UCSD-AML1 (cell line): ENCODE data around the gene ZNF385B.

ENCODE experiments used
- DNase-seq: peaks from one replicate; lab custom pipeline; 2025; ENCODE audit not compliant: unreplicated experiment; lab: John Stamatoyannopoulos, UW

The ZNF385B gene

DNA sequence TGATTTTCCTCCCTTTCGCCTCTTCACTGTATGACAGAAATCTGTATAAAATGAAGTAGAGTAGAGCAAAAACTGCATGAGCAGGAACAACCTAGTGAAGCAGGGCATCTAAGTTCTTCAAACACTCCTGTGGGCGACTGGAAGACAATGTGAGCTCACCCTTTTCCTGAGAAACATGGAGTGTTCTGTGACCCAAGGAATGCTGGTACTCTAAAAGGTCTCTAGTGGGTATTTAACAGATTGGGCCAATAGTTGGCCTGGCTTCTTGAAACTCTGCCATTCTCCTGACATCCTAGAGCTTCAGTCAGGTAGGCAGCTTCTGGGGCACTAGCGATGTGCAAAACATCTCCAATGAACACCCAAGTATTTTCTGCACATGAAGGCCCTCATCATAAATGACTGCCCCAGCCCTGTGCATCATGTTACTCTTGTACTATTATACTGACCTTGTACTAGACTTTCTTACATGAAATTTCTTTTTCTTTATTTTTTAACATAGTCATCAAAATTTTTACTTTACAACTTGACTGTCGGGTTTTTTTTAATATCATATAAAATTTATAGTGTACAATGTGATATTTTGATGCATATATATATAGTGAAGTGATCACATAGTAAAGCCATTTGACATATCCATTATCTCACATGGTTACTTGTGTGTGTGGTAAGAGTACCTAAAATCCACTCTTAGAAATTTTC, 302.2 kb downstream of the ZNF385B start:
- no peak for DNase-seq

GRCh38 chr2:179558010-179558934, 303.1 kb downstream of the ZNF385B start:
- DNase-seq = no peak

- DNase-seq = no peak
Measured at GRCh38 chr2:179556425-179556824, 305.0 kb downstream of the ZNF385B start.

DNA sequence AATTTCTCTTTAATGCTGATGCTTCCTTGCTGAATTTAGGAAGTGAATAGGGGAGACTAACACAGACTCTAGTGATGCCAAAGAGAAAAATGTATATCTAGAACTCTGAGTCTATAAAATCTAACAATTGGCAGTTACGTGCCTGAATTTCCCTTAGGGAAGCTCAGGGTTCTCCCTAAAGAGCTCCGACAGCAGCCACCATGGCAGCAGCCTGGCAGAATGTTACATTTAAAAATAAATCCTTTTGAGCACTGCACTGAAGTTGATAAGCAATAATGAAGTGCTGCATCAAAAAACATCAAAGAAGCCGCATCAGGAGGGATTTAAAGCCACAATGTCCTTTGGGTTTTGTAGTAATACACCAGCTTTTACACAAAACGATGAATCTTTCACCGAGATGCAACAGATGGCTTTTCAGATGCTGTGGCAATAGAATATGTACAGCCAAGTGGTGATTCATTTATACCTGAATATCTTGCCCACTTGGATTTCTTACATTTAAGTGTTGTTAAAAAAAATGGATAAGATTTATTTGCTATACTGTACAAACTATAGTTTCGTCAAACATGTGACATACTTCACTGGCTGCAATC, 305.6 kb downstream of the ZNF385B start:
- DNase-seq = no peak

DNA sequence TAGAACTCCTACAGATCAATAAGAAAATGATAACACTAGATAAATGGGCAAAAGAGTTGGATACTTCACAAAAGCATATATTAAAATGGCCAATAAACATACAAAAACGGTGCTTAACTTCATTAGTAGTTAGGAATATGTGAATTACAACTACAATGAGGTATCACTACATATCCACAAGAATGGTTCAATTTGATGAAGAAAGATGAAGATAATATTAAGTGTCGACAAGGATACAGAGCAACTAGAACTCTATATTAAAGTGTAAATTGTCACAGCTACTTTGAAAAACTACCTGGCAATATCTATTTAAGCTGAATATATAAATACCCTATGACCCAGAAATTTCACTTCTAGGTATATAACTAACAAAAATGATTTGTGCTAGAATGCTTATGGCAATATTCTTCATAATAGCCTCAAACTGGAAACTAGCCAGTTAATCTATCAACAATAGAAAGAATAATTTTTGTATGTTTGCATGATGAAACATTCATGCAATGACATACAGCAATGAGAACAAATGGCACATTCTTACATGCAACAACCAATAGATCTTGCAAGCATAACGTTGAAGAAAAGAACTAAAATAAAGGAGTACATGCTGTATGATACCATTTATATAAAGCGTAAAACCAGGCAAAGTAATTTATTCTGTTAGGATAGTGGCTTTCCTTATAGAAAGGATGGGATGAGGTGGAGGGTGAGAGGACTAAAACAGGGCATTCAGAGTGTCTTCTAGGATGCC, 306.6 kb downstream of the ZNF385B start:
- no peak for DNase-seq

GRCh38 chr2:179553382-179553781, 308.0 kb downstream of the ZNF385B start:
- no peak for DNase-seq

DNA sequence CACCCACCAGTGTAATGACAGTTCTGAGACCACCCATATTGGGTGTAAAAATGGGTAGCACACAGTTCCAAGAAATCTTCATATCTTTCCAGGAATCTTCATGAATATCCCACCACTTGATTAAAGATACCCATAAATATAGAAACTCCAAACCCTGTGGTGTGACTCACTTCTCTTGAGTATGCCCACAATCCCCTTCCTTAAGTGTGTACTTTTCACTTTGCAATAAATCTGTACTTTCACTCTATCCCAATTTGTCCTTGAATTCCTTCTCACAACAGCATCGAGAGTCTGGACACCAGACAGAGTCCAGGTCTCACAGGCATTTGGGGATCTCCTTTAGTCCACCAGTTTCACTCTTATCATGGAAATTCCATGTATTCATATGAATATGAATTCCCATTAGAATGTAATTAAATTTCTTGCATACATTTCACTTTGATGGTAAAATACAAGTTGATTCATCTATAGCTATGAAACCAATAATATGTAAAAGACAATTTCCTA, 309.8 kb downstream of the ZNF385B start:
- DNase-seq = no peak

- no peak for DNase-seq
Measured at GRCh38 chr2:179550849-179551248, 310.6 kb downstream of the ZNF385B start.

DNA sequence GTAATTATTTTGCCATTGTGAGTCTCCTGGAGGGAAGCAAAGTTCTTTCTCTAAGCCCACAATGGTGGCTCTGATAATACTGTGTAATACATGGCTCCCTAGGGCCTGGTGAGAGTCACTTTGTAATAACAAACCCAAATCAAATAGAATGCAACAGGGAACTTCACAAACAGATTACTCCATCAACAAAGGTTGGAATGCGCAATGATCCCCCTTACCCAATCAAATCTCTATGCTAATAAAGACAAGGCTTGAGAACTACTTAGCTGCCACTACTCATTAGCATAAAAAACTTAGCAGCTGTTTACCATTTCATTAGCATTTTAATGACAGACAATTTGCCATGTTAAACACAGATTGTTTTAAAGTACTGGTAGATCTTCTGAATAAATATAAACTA, 311.2 kb downstream of the ZNF385B start:
- no peak for DNase-seq

DNA sequence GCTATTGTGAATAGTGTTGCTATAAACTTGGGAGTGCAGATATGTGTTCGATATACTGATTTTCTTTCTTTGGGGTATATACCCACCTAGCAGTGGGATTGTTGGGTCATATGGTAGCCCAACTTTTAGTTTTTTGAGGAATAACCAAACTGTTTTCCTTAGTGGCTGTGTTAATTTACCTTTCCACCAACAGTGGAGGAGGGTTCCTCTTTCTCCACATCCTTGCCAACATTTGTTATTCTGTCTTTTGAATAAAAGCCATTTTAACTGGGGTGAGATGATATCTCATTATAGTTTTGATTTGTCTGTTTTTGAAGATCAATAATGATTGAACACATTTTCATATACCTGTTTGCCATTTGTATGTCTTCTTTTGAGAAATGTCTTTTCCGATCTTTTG, 314.8 kb downstream of the ZNF385B start:
- no peak for DNase-seq

- DNase-seq = no peak
Measured at GRCh38 chr2:179545024-179545423, 316.4 kb downstream of the ZNF385B start.

GRCh38 chr2:179543361-179543901, 318.0 kb downstream of the ZNF385B start:
- DNase-seq = no peak

- DNase-seq = no peak
Measured at GRCh38 chr2:179541586-179541985, 319.8 kb downstream of the ZNF385B start.

DNA sequence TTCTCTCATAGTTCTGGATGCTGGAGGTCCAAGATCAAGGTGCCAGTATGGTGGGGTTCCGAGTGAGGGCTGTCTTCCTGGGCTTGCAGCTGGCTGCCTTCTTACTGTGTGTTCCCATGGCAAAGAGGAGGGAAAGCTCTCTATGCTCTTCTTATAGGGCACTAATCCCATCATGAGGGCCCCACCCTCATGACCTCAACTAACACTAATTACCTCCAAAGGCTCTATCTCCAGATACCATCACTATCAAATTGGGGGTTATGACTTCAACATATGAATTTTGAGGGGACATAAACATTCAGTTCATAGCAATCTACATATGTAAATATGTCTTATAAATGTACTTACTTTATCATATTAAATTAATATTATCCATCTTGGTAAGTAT, 322.3 kb downstream of the ZNF385B start:
- no peak for DNase-seq

DNA sequence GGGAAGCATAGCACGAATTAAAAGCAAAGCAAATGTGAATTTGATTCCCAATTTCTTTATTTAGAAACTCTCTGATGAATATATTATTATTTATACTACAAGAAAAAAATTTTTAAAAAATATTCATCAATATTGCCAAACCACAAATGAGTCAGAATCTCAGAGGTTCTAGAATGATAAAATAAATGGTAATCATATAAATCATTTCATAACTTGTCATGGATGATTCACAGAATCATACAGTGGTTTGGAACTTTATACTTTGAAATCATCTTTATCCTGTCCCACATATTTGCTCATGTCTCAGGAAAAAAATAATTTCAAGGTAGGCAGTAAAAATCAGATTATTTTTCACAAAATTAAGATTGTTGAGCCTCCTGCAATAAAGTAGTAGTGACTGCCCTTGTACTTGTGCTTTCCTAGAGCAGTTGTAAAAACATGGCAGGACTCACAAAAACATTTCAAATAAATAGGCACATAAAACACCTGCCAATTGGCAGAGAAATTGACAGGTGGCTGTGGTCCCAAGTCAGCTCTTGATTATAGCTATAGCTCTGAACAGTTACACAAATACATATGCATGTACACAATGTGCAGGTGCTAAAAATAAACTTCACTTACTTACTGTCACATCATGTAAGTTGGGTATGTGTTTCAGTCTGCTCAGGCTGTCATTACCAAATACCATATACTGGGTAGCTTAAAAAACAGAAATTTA, 322.8 kb downstream of the ZNF385B start:
- DNase-seq = no peak

DNA sequence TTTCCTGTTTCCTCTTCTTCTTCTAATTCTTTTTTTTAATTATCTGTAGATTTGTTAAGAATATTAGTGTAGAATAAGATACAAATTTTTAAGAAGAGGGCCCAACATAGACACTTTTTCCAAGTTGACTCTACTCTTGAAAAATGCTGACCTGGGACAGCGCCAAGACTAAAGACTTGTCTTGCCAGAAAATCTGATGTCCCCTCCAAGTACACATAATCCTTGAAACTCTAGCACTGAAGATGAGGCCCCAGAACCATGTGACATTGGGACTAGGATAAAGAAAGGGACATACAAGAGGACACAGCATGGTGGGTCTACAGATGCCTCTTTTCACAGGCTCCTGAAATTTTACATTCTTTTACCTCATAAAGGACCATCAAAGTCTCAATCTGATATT, 325.2 kb downstream of the ZNF385B start:
- DNase-seq = no peak

DNA sequence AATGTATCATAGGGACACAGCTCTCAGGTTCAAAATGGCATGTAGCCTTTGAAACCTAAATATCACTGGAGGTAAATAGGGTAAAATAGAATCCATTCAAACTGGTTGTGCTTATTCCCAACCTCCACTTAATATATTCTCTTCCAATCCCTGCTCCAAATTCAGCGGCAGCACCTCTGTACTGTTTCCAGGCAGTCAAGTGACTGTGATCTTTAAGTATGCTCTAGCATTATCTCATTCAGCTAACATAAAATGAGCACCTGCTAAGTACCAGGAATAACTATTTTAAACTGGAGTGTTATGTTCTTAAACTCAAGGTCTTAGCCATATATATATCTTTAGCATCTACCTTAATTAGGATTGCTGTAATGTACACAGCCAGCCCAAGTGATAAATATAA, 327.5 kb downstream of the ZNF385B start:
- no peak for DNase-seq

- DNase-seq = no peak
Measured at GRCh38 chr2:179532863-179533278, 328.5 kb downstream of the ZNF385B start.

DNA sequence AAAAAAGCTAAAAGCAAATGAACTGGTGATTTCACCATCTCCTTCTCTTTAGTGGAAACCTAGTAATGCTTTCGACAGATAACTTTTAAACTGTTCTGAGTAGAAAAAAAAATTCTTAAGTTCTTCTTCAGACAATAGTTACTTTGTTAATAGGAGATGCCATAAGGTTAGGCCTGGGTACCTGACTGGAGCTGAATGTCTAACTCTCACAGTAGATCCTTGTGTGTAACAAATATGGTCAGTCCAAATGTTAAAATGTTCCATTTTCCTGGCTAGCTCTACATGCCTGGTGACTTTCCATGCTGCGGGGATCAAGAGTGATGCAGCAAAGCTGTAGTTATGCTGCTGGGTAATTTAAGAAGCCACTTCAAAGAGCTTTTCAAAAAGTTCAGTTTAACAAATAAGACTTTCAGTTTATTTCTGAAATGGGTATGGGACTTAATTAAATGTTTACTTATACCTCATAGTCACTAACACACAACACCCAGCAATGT, 332.8 kb downstream of the ZNF385B start:
- DNase-seq = no peak

- no peak for DNase-seq
Measured at GRCh38 chr2:179525340-179525739, 336.1 kb downstream of the ZNF385B start.
